Measurements from ENCODE around the gene PPP6R3. TPM values are rescaled to one million over a fixed set of nuclear protein-coding genes. Genes with fewer than 3 reads are reported as not detected.

PPP6R3 gene
- total RNA-seq, 2 donors from 2014 or later, result 118 to 146 TPM

GRCh38 chr11:68504432-68505066, 44.0 kb downstream of the PPP6R3 start:
- H3K36me3 ChIP-seq, result no peaks in the 10 kb centered on the region
- WGBS, result 30% methylated on average over 6 of the region's 6 CpGs
- no peaks in the 10 kb centered on the region for H3K9me3 ChIP-seq
- intact Hi-C loops (cut with DNase I), result no loop called here
- no peaks in the 10 kb centered on the region for H3K27me3 ChIP-seq (replicated peaks; ENCODE audit: insufficient read depth)
- H3K27ac ChIP-seq, result no peak overlapping the region
- peaks cover 3% of the 10 kb centered on the region for H3K4me1 ChIP-seq (replicated peaks)
- no peak overlapping the region for H3K4me3 ChIP-seq
- TF ChIP-seq POLR2AphosphoS5 (IDR thresholded peaks at IDR 0.05) (no peak), POLR2A (IDR thresholded peaks at IDR 0.05) (no peak), CTCF (IDR thresholded peaks at IDR 0.05) (no peak)
- no peak for DNase-seq (ENCODE audit: low spot score)

- H3K27me3 ChIP-seq (replicated peaks; ENCODE audit: insufficient read depth), result no peaks in the 10 kb centered on the region
- no peak overlapping the region for H3K4me3 ChIP-seq
- H3K9me3 ChIP-seq, result no peaks in the 10 kb centered on the region
- DNase-seq (ENCODE audit: low spot score), result no peak
- no peak for TF ChIP-seq CTCF (IDR thresholded peaks at IDR 0.05)
- TF ChIP-seq POLR2A (IDR thresholded peaks at IDR 0.05), result no peak
- no peak for TF ChIP-seq POLR2AphosphoS5 (IDR thresholded peaks at IDR 0.05)
- intact Hi-C loops (cut with DNase I), result no loop called here
- H3K27ac ChIP-seq, result no peak overlapping the region
- 6% methylated on average over 2 of the region's 2 CpGs for WGBS
- no peaks in the 10 kb centered on the region for H3K36me3 ChIP-seq
- peaks cover 3% of the 10 kb centered on the region for H3K4me1 ChIP-seq (replicated peaks)
Measured at GRCh38 chr11:68505596-68505995, 45.0 kb downstream of the PPP6R3 start.

- Histone ChIP-seq H3K36me3 (no peaks in the 10 kb centered on the region), H3K4me3 (no peak overlapping the region), H3K4me1 (replicated peaks) (peaks cover 3% of the 10 kb centered on the region), H3K27ac (no peak overlapping the region), H3K27me3 (replicated peaks; ENCODE audit: insufficient read depth) (no peaks in the 10 kb centered on the region), H3K9me3 (no peaks in the 10 kb centered on the region)
- intact Hi-C loops (cut with DNase I), result no loop called here
- TF ChIP-seq POLR2AphosphoS5 (IDR thresholded peaks at IDR 0.05), result no peak
- no peak for TF ChIP-seq CTCF (IDR thresholded peaks at IDR 0.05)
- no peak for TF ChIP-seq POLR2A (IDR thresholded peaks at IDR 0.05)
- no peak for DNase-seq (ENCODE audit: low spot score)
- WGBS, result 64% methylated on average over 3 of the region's 3 CpGs
Measured at GRCh38 chr11:68506908-68507307, 46.4 kb downstream of the PPP6R3 start.

- TF ChIP-seq CTCF (IDR thresholded peaks at IDR 0.05) (no peak), POLR2A (IDR thresholded peaks at IDR 0.05) (no peak), POLR2AphosphoS5 (IDR thresholded peaks at IDR 0.05) (no peak)
- H3K9me3 ChIP-seq, result no peaks in the 10 kb centered on the region
- intact Hi-C loops (cut with DNase I), result no loop called here
- no peak overlapping the region for H3K27ac ChIP-seq
- peaks cover 3% of the 10 kb centered on the region for H3K4me1 ChIP-seq (replicated peaks)
- no peaks in the 10 kb centered on the region for H3K27me3 ChIP-seq (replicated peaks; ENCODE audit: insufficient read depth)
- DNase-seq (ENCODE audit: low spot score), result no peak
- no peak overlapping the region for H3K4me3 ChIP-seq
- WGBS, result 51% methylated on average over 2 of the region's 2 CpGs
- H3K36me3 ChIP-seq, result no peaks in the 10 kb centered on the region
Measured at GRCh38 chr11:68508425-68508824, 47.9 kb downstream of the PPP6R3 start.

- DNase-seq (ENCODE audit: low spot score), result no peak
- no peaks in the 10 kb centered on the region for H3K9me3 ChIP-seq
- TF ChIP-seq CTCF (IDR thresholded peaks at IDR 0.05) (no peak), POLR2AphosphoS5 (IDR thresholded peaks at IDR 0.05) (no peak), POLR2A (IDR thresholded peaks at IDR 0.05) (no peak)
- H3K4me1 ChIP-seq (replicated peaks), result peaks cover 3% of the 10 kb centered on the region
- intact Hi-C loops (cut with DNase I), result no loop called here
- no peaks in the 10 kb centered on the region for H3K36me3 ChIP-seq
- no peak overlapping the region for H3K27ac ChIP-seq
- no peaks in the 10 kb centered on the region for H3K27me3 ChIP-seq (replicated peaks; ENCODE audit: insufficient read depth)
- no peak overlapping the region for H3K4me3 ChIP-seq
- 46% methylated on average over 4 of the region's 4 CpGs for WGBS
Measured at GRCh38 chr11:68509066-68509465, 48.5 kb downstream of the PPP6R3 start.
